G401 (cell line): Measurements from ENCODE around the gene FXYD5. TPM values are rescaled to one million over a fixed set of nuclear protein-coding genes. Genes with fewer than 3 reads are reported as not detected.

Experiments used
- DNase-seq: peaks from one replicate; pipeline ENCODE4 v3.0.0-alpha.2; 2015; ENCODE audit warnings: low spot score
- in situ Hi-C: cut with HindIII; loops from 2 replicates; pipeline ENCODE4 v1.10.0; 2016; ENCODE audit warnings: low sequenced_read_pairs, mixed read lengths
- total RNA-seq: library from RNA; depleted of rRNA; stranded (reverse); fragments of >200 nt; shearing (Covaris generic); gene quantifications from 2 replicates; pipeline ENCODE4 v1.2.3, GENCODE V29; 2014

Gene FXYD5
- total RNA-seq, 1 experiment from 2014 or later, result not detected

DNA sequence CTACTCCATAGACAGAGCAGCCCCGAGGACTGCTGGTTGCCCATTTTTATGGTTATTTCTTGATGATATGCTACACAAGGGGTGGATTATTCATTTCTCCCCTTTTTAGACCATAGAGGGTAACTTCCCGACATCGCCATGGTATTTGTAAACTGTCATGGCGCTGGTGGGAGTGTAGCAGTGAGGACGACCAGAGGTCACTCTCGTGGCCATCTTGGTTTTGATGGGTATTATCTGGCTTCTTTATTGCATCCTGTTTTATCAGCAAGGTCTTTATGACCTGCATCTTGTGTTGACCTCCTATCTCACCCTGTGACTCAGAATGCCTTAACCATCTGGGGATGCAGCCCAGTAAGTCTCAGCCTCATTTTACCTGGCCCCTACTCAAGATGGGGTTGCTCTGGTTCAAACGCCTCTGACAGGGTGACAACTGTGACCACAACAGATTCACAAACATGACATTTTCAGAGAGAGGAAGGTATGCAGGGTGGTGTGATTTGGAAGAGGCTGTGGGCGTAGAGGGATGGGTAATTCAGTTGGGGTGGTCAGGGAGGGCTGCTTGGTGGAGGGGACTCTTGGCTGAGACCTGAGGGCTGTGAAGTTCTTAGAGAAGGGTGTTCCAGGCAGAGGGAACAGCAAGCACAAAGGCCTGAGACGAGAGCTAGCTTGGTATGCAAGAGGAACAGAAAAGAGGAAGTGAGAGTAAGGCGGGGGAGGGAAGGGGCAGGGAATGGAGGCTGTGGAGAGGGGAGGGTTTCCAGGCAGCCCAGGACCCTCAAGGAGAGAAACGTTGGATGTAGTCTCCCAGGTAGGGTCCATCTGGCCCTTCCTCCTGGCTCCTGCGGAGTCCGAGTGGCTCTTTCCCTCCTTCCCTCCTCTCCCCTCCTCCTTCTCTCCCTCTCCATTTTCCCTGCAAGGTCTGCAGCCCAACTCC is 50.5 kb downstream of the FXYD5 start:
- in situ Hi-C loops, result no loop called here
- no peak for DNase-seq

DNA sequence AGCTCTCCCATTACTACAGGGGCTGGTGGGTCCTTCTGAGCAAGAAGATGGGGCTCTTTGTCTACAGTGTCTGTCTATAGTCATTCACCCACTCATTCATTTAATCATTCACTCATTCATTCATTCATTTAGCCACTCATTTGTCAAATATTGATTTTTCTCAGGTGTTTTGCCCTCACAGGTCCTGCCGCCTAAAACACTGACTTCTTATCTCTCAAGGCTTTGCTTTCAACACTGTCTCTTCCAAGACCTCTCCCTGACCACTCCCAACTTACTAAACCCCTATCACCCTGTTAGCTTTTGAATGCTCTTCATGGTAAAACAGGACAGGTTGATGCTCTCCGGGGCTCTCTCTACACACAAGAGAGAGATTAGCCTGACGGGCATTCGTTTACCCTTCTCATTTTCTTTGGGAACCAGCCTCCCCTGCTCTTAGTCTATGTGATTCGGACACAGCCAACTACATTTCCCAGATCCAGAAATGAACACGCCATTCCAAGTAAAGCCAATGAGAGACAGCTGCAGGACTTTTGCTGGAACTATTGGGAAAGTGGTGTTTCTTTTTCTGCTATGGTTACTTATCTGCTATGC is 51.3 kb downstream of the FXYD5 start:
- no peak for DNase-seq
- in situ Hi-C loops, result no loop called here

DNA sequence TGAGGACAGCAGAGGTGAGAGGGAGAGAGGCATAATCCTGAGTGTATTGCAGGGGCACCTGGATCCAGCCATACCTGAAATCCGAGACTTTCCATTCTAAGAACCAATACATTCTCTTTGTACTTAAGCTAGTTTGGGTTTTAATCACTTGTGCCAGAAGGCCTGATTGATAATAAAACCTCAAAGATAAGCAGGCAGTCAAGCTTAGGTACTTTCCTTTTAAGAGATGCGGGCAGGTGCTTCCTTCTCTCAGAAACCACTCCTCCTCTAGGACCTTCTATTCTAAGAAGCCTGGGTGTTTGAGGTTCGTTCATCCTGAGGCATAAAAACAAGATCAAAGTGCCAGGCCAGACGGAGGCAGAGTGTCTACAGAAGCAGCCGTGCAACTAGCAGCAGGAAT is 51.8 kb downstream of the FXYD5 start:
- no peak for DNase-seq
- in situ Hi-C loops, result no loop called here

GRCh38 chr19:35206855-35207254 is 52.3 kb downstream of the FXYD5 start:
- in situ Hi-C loops, result no loop called here
- DNase-seq, result no peak

DNA sequence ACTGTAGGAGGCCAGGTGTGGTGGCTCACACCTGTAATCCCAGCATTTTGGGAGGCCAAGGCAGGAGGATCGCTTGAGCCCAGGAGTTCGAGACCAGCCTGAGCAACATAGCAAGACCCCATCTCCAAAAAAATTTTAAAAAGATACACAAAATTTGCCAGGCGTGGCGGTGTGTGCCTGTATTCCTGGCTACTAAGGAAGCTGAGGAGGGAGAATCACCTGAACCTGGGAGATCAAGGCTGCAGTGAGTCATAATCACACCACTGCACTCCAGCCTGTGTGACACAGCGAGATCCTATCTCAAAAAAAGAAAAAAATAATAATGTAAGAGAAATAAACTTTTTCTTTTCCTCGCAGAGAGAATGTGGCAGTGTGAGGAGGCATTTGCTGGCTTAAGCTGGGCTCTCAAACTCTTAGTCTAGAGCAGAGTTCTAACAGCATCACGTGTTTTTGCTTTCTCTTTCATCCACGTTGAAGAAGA is 52.9 kb downstream of the FXYD5 start:
- in situ Hi-C loops, result no loop called here
- no peak for DNase-seq

DNA sequence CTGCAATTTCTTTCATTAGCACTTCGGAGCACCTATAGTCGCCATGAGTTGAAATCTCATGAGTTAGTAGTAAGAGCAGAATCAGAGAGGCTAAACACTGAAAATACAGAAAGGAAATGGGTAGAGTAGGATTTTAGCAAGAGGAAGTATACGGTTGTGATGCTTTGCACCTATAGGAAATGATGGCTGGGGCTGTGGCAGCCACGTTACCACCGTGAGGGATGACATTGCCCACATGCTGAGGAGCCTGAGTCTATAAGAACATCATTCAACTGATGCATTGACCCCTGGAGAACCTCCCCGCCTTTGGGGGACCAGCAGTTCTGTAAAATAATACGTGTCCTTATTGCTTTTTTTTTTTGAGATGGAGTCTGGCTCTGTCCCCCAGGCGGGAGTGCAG is 53.6 kb downstream of the FXYD5 start:
- no peak for DNase-seq
- in situ Hi-C loops, result no loop called here

DNA sequence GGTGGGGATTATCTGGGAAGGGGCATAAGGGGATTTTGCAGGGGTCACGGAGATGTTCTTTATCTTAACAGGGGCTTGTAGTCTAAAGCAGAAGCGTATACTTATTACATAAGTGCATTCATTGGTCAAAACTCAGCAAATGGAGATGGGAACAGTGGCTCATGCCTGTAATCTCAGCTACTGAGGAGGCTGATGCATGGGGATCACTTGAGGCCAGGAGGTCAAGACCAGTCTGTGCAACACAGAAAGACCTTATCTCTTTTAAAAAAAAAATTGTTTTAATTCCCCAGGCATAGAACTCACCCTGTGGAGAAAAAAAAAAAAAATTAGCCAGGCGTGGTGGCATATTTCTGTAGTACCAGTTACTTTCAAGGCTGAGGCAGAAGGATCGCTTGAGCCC is 55.1 kb downstream of the FXYD5 start:
- no peak for DNase-seq
- in situ Hi-C loops, result no loop called here

GRCh38 chr19:35211545-35212230 is 57.2 kb downstream of the FXYD5 start:
- no peak for DNase-seq
- in situ Hi-C loops, result no loop called here

GRCh38 chr19:35212241-35212640 is 57.7 kb downstream of the FXYD5 start:
- no peak for DNase-seq
- in situ Hi-C loops, result no loop called here

DNA sequence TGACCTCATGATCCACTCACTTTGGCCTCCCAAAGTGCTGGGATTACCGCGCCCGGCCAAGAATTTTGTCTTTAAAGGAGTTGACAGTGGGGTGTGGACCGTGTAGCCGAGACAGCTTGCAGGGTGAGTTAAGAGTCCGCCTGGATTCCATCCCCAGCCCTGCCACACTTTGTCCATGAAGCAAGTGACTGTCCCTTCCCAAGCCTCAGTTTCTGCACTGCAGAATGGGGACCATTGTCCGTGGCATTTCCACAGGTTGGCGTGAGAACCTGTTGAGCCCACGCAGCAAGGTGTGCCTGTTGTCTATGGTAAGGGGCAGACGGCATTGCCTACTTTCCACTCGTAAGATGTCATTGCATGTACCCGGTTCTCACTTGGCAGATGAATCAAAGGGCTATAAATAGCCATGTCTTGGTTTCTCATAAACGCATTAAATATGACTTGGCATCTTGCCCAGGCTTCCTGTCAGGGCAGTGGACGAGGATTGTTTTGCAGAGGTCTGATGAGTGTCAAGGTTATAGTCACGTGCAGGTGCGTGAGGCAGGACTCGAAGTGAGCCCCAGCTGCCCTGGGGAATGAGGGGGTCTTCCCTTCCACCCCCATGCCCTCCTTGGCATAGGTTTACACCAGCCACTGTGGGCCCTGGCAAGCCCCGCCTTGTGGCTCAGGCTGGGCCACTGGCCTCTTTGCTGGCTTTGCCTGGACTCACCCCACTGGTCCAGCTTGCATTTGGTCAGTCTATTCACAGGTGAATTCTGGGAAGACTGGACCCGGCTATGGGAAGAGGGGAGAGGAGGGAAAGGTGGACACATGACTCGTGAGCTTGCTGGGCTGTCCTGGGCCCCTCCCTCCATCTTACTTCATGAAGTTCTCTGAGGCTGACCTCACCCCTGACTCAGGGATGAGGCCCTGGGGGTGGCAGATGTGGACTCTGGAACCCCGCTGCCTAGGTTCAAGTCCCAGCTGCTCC is 59.4 kb downstream of the FXYD5 start:
- DNase-seq, result peak; percentile 6
- in situ Hi-C loops, result no loop called here

- in situ Hi-C loops, result no loop called here
- DNase-seq, result no peak
Measured at GRCh38 chr19:35214766-35215422, 60.4 kb downstream of the FXYD5 start.

DNA sequence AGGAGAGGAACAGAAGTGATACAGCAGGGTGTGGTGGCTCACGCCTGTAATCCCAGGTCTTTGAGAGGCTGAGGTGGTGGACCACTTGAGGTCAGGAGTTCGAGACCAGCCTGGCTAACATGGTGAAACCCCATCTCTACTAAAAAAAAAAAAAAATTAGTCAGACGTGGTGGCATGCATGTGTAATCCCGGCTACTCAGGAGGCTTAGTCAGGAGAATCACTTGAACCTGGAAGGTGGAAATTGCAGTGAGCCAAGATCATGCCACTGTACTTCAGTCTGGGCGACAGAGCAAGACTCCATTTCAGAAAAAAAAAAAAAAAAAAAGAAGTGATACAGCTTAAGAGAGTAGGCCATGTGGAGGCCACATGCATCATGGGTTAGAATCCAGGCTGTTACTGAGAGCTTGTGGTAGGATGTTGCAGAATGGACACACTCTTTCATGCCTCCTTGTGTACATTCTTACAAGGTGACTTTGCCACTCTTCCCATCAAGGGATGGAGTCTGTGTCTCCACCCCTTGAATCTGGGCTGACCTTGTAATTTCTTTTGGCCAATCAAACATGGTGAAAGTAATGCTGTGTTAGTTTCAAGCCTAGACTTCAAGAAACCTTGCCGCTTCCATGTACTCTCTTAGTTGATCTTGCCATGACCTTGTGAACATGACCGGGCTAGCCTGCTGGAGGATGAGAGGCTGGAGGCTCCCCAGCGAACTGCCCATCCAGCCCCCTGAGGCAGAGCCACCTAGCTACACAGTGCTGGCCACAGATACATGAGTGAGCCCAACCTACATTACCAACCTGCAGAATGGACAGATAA is 61.7 kb downstream of the FXYD5 start:
- DNase-seq, result no peak
- in situ Hi-C loops, result no loop called here

DNA sequence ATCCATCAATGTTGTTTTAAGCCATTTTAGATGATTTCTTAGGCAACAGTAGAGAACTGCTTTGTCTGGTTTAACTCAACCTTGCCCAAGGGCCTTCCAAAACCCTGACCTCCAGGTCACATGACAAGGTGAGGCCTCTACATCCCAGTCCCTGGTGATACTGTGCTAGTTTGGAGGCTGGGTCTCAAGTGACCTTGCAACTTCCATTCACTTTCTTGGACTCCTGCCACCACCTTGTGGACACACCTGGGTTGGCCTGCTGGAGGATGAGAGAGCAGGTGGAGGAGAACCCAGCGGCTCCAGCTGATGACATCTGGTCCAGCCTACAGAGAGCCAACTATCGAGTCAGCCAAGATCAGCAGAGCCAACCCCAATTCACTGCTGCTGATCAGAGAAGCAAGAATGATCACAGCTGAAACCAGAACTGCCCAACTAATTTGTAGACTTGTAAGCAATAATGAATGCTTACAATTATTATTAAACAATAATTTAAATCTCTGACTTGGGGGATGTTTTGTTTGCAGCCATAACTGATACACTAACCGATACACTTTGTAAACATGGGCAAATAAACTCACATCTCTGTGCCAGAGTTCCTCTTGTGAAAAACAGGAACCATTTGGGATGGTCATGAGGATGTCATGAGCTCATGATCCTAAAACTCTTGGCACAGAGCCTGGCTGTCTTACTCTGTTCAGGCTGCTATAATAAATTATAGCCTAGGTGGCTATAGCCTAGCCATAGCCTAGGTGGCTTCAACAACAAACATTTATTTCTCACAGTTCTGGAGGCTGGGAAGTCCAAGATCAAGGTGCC is 62.5 kb downstream of the FXYD5 start:
- peak; percentile 2 for DNase-seq
- in situ Hi-C loops, result no loop called here

GRCh38 chr19:35217649-35217990 is 63.1 kb downstream of the FXYD5 start:
- DNase-seq, result no peak
- in situ Hi-C loops, result no loop called here

- in situ Hi-C loops, result no loop called here
- no peak for DNase-seq
Measured at GRCh38 chr19:35219008-35219407, 64.5 kb downstream of the FXYD5 start.
